GM21723 (cell line): ENCODE results near the gene SLCO2A1.

Experiments
- ATAC-seq: cut with Tn5 transposase; IDR thresholded peaks from one replicate; pipeline ENCODE4 v1.9.1; 2021; ENCODE audit warnings: mild to moderate bottlenecking, moderate library complexity; ENCODE audit not compliant: unreplicated experiment

SLCO2A1 gene

GRCh38 chr3:133983576-133984560 is 45.9 kb downstream of the SLCO2A1 start:
- no peak for ATAC-seq

GRCh38 chr3:133983126-133983525 is 46.6 kb downstream of the SLCO2A1 start:
- no peak for ATAC-seq

DNA sequence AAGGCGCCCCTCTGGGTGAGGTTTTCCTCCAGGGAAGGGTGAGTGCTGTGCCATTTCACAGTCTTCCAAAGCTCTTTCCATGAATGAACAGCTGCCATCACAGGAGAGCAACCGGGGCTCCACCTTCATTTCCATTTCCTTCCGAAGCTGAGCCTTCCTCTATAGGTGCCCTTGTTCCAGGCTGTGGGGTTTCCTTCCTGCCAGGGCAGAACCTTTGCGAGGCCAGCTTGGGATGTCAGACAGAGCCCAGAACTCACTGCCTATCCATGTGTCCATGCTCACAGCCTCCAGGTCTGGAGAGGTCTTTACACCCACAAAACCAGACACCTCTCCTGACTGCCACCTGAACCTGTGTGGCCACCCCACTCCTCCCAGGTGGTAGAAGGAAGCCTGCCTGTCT is 49.2 kb downstream of the SLCO2A1 start:
- no peak for ATAC-seq

DNA sequence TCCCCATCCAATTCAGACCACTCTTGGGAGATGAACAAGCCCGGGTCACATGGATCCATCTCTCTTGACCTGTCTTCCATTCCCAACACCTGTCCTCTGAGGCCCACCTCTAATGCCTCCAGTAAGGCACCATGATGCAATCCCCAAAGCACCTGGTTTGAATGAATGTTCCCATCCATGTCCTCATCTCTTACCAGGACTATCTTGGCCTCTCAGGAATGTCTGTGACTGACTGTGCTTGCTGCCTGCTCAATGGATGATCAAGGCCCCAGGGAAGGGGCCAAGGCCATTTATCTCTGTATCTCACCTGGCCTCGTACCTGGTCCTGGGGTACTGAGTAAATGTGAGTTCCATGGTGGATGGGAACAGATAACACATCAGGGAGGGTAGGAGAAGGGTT is 49.7 kb downstream of the SLCO2A1 start:
- no peak for ATAC-seq

DNA sequence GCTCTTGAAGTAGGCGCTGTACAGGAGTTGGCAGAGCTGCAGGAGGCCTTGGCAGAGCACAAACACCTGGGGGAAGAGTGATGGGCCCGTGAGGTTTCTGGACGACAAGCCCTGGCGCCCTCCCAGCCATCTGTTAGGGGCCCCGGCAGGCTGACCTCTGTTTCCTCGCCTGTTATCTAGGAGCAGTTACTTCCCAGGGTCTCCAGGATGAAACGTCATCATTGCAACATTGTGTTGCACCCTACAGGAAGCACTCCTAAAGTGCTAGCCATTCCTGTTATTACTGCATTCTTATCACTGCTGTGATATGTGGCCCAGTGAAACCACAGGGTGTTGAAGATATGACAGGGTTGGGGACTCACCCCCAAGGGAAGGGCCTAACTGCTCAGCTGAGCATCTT is 50.2 kb downstream of the SLCO2A1 start:
- no peak for ATAC-seq

- no peak for ATAC-seq
Observed at GRCh38 chr3:133977568-133977967, 52.2 kb downstream of the SLCO2A1 start.

GRCh38 chr3:133973249-133973980 is 56.3 kb downstream of the SLCO2A1 start:
- no peak for ATAC-seq

DNA sequence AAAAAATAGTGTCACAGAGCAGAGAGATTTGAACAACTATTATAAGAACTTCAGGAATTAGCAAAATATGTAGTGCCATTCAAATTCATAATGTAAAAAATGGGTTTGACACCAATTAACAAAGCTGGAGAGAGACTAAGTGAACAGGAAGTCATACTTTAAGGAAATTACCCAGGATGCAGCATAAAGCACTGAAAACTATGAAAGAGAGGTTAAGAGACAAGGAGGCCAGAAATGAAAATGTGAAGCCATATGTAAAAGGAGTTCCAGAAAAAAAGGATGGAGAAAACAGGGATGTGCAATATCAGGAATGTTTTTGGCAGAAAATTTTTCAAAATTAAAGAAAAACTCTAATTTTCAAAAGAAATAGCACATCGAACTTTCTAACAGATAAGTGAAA is 57.6 kb downstream of the SLCO2A1 start:
- ATAC-seq = no peak

DNA sequence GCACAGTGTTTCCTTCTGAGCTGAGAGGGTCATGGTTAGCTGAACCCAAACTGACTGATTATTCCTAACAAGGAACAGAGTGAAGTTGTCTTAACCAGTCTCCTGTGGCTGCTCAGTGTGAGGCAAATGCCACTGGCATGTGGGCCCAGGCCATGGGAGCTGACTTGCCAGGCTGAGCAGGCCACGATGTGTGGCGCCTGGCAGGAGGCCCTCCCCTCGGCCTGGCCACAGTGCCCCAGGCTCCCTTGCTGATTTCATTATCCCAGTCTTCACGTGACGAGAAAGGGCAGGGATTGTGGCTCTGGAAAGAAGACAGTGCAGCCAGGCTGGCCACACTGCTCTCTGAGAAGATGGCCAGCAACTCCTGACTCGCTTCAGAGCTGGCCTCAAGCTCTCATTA is 58.8 kb downstream of the SLCO2A1 start:
- ATAC-seq = no peak

- no peak for ATAC-seq
Observed at GRCh38 chr3:133970339-133970738, 59.4 kb downstream of the SLCO2A1 start.

- no peak for ATAC-seq
Observed at GRCh38 chr3:133967992-133968892, 61.5 kb downstream of the SLCO2A1 start.

DNA sequence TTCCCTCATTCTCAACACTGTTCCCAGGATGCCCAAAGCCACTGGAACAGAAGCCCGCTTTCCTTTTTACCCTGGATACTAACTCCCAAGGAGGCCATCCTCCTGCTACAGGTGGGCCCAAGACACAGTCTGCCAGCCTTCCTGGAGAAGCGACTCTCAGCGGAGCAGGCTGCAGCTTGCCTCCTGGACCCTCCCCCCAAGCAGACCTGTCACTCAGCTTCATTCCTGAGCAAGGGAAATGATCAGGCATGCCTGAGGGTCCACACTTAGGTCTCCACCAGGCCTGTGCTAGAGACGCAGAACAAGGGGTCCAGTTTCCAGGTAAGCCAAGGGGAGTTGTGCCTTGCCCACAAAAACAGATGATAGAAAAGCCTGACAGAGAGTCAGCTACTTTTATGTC is 62.8 kb downstream of the SLCO2A1 start:
- no peak for ATAC-seq

DNA sequence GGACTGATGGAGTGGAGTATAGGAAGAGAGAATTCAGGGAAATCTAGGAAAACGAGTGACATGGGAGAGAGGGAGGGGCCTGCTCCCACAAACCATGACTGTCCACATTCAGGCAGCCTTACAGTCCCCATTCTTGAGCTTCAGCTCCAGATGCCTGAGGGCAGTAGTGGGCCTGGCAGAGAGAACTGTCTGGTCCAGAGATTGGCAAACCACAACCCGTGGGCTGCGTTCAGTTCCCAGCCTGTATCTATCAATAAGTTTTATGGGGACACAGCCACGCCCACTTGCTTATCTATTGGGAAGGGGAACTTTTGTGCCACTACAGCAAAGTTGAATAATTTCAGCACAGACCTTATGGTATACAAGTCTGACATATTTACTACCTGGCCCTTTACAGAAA is 63.8 kb downstream of the SLCO2A1 start:
- ATAC-seq = no peak

DNA sequence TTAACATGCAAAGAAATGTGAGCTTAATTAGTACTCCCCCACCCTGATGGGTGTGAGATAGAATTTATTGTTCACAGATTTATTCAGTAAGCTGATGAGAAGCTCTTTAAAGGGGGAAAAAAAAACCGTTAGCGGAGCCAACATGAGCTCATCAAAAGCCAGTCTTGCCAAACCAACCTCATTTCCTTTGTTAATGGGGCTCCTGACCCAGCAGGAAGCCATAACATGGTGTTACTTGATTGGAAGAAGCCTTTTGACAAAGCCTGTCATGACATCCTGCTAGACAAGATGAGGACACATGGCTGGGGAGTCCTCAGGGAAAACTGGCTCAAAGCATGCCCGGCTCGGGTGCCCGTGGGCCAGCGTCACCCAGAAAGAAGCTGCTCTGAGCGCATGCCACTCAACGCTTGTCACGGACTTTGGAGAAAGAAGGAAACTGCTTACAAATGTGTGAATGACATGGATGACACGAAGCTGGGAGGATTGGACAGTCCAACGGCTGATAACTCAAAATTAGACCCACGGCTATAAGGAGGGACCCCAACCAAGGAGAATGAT is 64.6 kb downstream of the SLCO2A1 start:
- ATAC-seq = no peak

GRCh38 chr3:133964547-133964946 is 65.2 kb downstream of the SLCO2A1 start:
- ATAC-seq = no peak

DNA sequence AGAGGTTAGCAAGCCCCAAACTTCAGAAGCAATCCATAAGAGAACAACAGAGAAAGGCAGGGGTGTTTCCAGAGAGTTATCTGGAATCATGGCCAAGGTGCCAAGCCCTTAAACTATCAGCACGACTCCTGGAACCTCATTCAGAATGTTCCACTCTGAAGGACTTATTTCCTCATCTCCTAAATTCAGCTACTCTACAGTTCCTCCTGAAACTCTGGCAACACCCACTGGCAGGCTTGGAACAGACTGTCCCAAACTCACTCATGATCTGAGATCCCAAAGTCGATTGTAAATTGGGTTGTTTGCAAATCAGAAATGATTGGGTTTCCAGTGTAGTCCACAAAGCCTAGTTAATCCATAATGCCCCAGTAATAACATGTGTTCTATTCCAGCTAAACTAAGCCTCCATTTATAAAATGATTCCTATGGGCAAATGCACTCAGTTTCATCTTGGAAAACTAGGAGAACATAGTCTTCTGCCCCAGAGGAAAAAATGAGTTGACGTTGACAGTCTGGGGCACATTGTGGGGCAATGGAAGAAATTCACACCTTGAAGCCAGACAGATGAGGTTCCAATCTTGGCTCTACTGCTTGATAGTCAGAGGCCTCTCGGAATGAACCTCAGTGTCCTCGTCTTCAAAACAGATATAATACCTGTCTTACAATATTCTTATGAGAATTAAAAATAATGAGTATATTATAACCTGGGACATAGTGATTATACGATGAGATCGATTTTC is 65.9 kb downstream of the SLCO2A1 start:
- no peak for ATAC-seq

DNA sequence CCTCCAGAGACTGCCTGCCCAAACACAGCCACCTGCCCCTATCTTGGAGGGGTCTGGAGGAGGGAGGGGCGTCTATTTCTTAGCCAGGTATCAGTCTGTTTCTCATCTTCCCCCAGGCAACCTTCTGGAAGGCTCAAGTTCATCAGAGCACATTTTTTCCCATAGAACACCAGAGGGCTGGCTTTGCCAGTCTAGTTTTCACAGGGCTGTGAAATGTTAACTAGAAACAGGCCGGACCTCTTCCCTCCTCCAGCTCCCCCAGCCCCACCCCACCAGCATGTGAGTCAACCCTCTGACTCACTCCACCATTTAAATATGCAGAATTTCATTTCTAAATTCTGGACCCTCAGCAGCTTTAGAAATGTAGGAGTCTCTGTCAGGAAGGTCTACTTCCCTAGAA is 66.9 kb downstream of the SLCO2A1 start:
- no peak for ATAC-seq

- no peak for ATAC-seq
Observed at GRCh38 chr3:133958071-133958805, 71.5 kb downstream of the SLCO2A1 start.

DNA sequence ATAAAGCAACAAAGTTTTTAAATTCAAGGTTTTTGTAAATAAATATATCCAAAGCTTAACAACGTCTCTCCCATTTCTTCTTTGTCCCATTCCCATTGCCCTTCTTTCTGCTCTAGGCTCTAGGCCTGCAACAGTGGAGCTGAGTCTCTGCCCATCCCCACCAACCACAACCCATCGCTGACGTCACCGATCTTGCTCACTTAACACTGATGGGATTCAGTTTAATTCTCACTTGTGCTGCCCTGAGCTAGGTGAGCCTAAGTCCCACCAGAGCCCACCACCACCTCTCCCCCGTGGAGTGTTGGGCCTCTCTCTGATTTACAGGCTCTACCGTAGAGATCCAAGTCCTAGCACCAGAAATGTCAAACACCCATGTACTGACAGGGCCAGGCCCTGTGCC is 72.7 kb downstream of the SLCO2A1 start:
- ATAC-seq = no peak
